Jurkat, Clone E6-1 (cell line): ENCODE measurements around the gene WFS1.
A peak's percentile ranks its signal among the peaks of the same experiment; 100 is the strongest.

Source experiments
- DNase-seq: peaks from one replicate; pipeline ENCODE4 v3.0.0-alpha.2; 2011; ENCODE audit warnings: low read depth, low spot score
- H3K4me3 ChIP-seq: 2 replicates; pipeline ENCODE4 v1.5.1; 2011; ENCODE audit warnings: mild to moderate bottlenecking, low read length, control low read depth, moderate library complexity

WFS1 gene

DNA sequence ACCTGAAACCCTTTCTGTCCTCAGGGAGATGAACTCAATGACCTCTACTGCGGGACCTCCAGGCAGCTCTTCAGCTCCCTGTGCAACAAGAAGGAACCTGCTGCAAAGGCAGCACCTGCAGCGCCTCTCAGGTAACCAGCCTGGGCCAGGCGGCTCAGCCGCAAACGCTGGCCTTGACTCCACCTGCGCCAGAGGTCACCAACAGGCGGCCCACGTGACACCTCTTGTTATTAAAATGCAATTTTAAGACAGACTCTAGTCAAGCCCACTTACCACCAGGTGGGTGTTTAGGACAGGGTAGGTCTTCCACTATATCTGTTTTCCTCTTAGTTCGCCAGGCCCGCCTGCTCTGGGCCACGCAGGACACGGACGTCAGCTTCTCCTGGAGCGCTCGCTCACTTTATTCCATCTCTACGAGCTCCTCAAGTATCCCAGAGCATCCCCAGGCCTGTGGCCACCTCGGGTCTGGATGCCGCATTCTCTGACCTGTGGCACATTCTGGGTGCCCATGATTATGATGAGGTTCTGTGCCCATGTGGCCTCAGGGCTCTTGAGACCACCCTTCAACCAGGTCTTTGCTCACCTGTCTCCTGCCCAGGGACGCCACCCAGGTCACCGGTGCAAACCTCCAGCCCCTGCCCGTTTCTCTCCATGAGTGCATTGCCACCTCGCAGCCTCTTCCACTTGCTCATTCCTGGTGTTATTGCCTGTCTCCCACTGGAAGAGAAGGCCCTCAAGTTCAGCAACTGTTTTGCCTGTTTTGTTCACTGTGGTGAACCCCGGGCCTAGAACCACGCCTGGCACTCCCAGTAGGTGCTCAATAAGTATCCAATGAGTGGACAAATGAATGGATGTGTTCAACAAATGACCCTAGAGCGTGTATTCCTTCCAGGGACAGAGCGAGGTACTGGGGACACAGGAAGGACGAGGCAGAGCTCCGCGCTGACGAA, 36.5 kb upstream of the WFS1 start:
- H3K4me3 ChIP-seq = no peak overlapping the region
- DNase-seq = no peak

DNA sequence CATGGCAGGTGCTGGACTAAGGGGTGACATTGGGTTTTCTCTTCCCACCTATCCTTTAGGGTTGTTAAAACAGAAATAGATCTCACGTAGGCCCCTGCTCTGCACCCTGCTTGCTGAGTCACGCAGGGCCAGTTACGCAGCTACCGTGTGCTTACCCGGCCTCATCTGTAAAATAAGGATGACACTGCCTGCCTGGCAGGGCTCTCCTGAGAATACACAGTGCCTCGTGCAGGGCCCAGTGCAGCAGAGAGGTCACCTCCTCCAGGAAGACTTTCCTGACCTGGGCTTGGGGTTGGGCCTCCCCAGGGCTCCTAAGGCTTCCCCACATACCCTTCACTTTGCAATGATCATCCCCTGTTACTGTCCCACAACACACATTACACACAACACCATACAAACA, 35.7 kb upstream of the WFS1 start:
- no peak overlapping the region for H3K4me3 ChIP-seq
- no peak for DNase-seq

- DNase-seq = no peak
- no peak overlapping the region for H3K4me3 ChIP-seq
Observed at GRCh38 chr4:6235012-6235411, 34.6 kb upstream of the WFS1 start.

DNA sequence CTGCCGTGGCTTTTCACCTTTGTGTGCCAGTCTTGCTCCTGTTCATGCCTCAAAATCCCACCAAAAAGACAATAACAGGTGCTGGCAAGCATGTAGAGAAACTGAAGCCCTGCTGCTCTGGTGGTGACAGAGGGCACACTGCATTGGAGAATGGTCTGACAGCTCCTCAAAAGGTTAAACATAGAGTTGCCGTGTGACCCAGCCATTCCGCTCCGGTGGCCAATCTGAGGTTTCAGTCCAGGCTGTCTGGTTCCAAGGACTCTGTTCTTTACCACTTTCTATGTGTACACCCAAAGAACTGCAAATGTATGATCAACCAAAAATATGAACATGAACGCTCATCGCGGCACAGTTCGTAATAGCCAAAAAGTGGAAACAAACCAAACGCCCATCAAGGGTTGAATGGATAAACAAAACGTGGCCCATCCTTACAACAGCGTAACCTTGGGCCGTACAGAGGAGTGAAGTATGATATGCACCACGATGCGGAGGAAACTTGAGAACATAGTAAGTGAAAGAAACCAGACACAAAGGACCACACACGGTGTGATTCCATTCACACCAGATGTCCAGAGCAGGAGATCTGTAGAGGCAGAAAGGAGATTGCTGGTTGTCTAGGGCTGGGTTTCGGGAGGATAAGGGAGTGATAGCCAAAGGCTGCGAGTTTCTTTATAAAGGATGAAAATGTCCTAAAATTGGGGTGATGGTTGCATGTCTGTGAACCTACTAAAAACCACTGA, 33.6 kb upstream of the WFS1 start:
- H3K4me3 ChIP-seq = no peak overlapping the region
- DNase-seq = no peak

- H3K4me3 ChIP-seq = no peak overlapping the region
- DNase-seq = no peak
Observed at GRCh38 chr4:6236816-6237390, 32.7 kb upstream of the WFS1 start.

- H3K4me3 ChIP-seq = no peak overlapping the region
- no peak for DNase-seq
Observed at GRCh38 chr4:6239486-6239885, 30.2 kb upstream of the WFS1 start.

- no peak overlapping the region for H3K4me3 ChIP-seq
- DNase-seq = no peak
Observed at GRCh38 chr4:6239968-6240367, 29.7 kb upstream of the WFS1 start.

DNA sequence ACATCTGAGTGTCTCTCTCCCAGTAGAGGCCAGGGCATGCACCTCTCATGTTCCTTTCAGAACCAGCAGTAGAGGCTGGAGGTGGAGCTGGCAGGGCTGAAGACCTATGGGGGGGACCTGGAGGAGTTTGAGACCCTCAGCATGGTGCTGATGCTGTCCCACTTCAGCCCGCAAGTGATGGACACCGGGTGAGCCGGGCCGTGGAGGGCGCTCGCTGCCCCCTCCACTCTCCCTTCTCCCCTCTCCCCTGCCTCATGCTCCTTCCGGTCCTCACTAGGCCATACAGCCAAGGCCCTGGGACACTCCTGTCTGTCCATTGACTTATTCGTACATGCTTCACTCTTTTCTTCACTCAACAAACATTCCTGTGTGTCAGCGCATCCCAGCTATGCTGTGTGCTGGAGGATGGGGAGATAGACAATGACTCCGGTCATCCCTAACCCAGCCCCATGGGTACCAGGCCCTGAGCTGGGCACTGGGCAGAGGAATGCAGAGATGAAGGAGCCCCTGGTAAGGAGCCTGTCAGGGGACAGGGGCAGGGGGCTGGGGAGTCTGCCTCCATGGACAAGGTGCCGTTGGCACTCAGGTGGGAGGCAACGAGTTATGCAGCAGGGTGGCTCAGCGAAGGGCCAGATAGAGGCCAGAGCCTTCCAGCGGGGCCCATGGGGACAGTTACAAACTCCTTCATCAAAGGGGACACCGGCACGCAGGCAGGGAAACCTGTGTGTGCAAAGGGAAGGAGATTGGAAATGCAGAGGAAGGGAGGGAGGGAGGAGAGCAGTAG, 28.4 kb upstream of the WFS1 start:
- no peak for DNase-seq
- H3K4me3 ChIP-seq = no peak overlapping the region

DNA sequence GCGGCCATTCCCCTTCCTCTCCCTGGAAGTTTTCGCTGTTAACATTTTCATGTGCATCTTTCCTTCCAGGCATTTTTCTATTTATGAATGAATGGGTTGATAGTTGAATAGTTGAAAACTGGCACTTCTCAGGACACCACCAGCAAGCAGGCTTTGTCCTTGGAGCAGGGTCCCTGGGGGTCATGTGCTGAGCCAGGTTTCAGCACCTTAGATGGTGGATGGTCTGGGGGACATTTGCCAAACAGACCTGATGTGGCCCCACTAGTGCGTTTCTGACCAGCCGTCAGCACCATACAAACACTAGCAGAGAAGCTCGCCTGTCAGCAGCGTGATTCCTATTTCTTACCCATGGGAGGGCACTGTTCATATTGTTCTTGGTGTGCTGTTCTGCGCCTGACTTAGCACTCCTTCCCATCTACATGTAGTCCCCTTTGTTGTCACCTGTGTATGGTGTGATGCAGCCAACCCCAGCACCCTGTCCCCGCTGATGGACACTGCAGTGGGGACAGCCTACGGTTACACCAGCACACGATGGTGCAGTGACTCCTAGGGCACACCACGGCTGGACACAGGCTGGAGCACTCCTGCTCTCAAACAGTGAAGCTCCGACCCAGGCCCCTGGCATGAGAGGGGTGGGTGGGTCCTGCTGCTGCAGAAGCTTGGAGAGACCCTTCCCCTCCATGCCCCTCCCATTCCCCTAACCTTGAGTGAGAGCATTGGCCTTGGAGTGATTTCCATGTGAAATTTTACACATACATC, 27.2 kb upstream of the WFS1 start:
- H3K4me3 ChIP-seq = no peak overlapping the region
- no peak for DNase-seq

DNA sequence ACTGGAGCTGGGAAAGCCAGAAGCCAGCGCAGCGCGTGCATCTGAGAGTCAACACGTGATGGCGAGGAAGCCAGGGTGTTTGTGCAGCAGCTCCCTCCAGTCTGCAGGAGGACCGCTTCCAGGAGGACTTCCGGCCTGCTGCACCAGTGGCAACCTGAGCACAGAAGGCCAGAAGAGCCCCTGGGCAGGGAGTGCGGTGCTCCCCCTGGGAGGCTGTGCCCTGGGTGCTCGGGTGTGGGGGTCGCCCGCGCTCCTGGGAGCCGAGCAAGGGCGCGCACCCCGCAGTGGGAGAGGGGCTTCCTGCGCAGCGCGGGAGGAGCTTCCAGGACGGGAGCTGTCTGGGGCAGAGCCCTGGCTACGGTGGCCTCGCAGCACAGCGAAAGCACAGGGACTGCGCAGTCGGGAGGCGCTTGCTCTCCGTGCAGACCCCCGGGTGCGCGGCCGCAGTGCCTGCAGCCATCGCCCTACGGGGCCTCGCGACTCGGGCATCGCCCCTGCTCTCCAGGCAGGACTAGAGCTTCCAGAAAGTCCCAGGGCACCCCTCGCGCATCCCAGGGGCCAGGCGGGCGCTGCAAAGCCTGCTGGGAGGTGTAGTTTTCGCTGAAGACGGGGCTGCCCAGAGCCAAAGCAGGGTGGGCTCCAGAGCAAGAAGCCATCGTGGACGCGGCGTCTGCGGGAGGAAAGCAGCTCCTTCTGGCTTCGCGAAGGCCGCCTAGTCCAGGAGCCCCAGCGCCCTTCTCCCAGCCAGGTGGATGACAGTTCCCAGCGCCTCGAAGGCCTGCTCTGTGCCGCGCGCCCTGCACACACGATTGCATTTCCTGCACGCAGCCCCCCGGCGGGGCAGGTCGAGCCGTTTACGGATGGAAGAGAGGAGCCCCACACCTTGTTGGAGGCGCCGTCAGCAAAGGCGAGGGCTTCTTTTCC, 24.1 kb upstream of the WFS1 start:
- H3K4me3 ChIP-seq = no peak overlapping the region
- DNase-seq = no peak

DNA sequence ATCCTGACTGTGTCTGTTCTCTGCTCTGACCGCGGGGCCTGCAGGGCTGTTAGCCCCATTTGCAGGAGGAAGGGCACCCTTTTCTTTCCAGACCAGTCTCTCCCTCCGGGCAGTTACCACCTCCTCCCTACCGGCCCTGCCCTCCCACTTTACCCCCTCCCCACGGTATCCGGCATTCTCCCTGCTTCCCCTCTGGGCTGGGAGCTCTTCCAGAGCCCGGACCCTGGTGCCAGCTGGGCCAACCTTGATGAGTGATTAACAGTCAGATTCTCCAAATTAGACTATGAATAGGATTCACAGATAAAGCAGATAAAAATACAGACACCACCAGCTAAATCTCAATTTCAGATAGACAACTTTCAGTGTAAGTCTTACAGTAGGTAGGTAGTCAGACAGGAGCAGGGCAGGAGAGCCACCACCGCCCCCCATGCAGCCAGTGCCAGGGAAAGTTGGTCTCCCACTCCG, 23.4 kb upstream of the WFS1 start:
- H3K4me3 ChIP-seq = no peak overlapping the region
- DNase-seq = no peak

DNA sequence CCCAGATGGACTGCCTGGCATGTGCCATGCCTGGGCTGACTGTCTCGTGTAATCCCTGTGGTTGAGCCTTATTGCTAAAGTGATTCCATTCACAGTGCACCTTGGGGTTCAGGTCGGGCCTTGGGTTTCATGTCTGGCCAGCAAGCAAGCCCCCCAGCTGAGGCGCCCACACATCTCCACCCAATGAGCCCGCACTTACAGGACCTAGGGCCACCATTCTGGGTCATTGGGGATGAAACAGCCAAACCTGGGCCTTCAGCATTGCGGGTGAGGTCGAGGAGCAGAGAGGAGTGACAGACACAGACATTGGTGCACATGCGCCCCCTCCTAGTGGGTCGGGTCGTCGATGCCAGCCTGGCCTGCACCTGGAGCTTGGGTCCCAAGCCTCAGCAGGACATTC, 21.3 kb upstream of the WFS1 start:
- no peak overlapping the region for H3K4me3 ChIP-seq
- no peak for DNase-seq

DNA sequence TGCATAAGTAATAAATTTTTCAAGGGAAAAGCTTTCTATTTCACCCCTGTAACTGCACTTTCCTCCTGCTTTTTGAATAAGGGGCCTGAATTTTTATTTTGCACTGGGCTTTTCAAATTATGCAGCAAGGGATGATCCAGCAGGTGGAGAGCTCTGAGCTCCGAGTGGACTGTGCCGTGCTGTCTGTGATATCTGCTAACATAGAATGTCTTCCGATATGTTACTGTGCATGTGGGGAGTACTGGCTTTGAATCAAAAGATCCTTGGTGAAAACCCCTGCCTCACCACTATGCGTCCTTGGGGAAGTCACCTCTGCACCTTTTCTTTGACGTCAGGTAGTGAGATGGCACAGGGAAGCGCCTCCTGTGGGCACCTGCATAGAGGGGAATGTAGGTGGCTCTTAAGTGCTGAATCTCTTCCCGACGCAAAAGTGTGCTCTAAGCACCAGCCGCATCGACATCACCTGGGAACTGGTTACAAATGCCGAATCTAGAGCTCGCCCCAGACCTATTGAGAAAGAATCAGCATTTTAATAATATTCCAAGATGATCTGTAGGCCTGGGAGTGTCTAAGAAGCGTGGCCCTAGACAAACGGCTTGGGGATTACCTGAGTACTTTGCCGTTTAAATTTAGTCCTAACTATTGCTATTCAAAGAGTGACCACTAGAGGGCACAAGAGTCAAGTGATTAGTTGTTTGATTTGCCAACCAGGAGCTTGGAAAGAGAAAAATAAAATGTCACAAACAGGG, 19.2 kb upstream of the WFS1 start:
- no peak overlapping the region for H3K4me3 ChIP-seq
- peak; percentile 72 for DNase-seq

GRCh38 chr4:6250984-6251295, 18.7 kb upstream of the WFS1 start:
- no peak for DNase-seq
- no peak overlapping the region for H3K4me3 ChIP-seq

GRCh38 chr4:6251365-6251764, 18.3 kb upstream of the WFS1 start:
- no peak for DNase-seq

GRCh38 chr4:6252051-6252450, 17.6 kb upstream of the WFS1 start:
- no peak overlapping the region for H3K4me3 ChIP-seq
- DNase-seq = no peak

More at GRCh38 chr4:6251365-6251764, 18.3 kb upstream of the WFS1 start:
- H3K4me3 ChIP-seq = no peak overlapping the region

DNA sequence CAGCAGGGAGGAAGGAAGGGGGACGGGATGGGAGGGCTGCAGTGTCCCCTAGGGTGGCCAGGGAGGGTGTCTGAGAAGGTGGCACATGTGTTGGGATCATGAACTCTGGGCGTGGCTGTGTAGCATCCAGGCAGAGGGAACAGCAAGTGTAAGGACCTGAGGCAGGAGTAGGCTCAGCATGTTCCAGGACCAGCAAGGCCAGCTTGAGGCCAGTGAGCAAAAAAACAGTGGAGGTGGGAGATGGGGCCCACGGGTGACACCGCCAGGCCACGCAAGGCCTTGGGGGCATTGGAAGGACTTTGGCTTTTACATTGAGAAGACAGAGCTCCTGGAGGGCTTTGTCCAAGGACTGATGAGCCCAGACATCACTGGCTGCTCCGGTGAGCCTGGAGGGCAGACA, 16.5 kb upstream of the WFS1 start:
- H3K4me3 ChIP-seq = no peak overlapping the region
- DNase-seq = no peak
